Thymus (tissue), 11 donors: ENCODE measurements around the gene LMO2. TPM values are rescaled to one million over a fixed set of nuclear protein-coding genes. Genes with fewer than 3 reads are reported as not detected.
"Not testable (repeated sequence)": the region's sequence is repeated elsewhere in the genome, so short reads cannot be mapped to it uniquely, and the experiment has no call there.

ENCODE experiments used
- DNase-seq, 9 donors: peaks; one replicate each; pipeline ENCODE4 v3.0.0-alpha.2; 2013; ENCODE audit warnings: low spot score in 9 of 9, low read depth in 6 of 9, missing footprints in 1 of 9
- H3K27ac ChIP-seq, 2 donors: one replicate each; pipeline ENCODE4 v1.5.1; 2013; ENCODE audit warnings: control low read depth in 1 of 2, low read depth in 1 of 2, low read length in 1 of 2, mild to moderate bottlenecking in 1 of 2, moderate library complexity in 1 of 2
- H3K27me3 ChIP-seq, 2 donors: one replicate each; pipeline ENCODE4 v1.5.1; 2013; ENCODE audit warnings: low read length in 1 of 2; ENCODE audit not compliant: control insufficient read depth in 2 of 2, insufficient read depth in 1 of 2
- H3K36me3 ChIP-seq, 2 donors: one replicate each; pipeline ENCODE4 v1.5.1; 2013; ENCODE audit warnings: low read length in 1 of 2, mild to moderate bottlenecking in 1 of 2, moderate library complexity in 1 of 2; ENCODE audit not compliant: control insufficient read depth in 2 of 2, insufficient read depth in 2 of 2
- H3K4me1 ChIP-seq, 2 donors: one replicate each; pipeline ENCODE4 v1.5.1; 2013; ENCODE audit warnings: low read length in 2 of 2; ENCODE audit not compliant: control insufficient read depth in 2 of 2, insufficient read depth in 2 of 2
- H3K4me3 ChIP-seq, 2 donors: one replicate each; pipeline ENCODE4 v1.5.1; 2013; ENCODE audit warnings: low read length in 2 of 2, control low read depth in 1 of 2, mild to moderate bottlenecking in 1 of 2
- H3K9me3 ChIP-seq, 2 donors: one replicate each; pipeline ENCODE4 v1.5.1; 2013; ENCODE audit warnings: low read length in 1 of 2, mild to moderate bottlenecking in 1 of 2; ENCODE audit not compliant: control insufficient read depth in 2 of 2, insufficient read depth in 1 of 2
- WGBS: extraction: QIAGEN DNeasy Blood & Tissue Kit; methylation state at CpG from one replicate; pipeline ENCODE4 v1.1.7; 2013; 5-methylcytosine and 5-hydroxymethylcytosine counted together
- polyA plus RNA-seq: library from polyadenylated mRNA; stranded (reverse); fragments of 200-250 nt; gene quantifications from one replicate; pipeline ENCODE4 v1.2.3, GENCODE V29; 2013
- total RNA-seq: library from RNA; stranded (reverse); fragments of 120-200 nt; gene quantifications from one replicate; pipeline ENCODE4 v1.2.4, GENCODE V29; 2013
- donor health status: healthy.

Gene LMO2
- total and polyA plus RNA-seq, 2 donors, result 9.4 to 31.1 TPM

DNA sequence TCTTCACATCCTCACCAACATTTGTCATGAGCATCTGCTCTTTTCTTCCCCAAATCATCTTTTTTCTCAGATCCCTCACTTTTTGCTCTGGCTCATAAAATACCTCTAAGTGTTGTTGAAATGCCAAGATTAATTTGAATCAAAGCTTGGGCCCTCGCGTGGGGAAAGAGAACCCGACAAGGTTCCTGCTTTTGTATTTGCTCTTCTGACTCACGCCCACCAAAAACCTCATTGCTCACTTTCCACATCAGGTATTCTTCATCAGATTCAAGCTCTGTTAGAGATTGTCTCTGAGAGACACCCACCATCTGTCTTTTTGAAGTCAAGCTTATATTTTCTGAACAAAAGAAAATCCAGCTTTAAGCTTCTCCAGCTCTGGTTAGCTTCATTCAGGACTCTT is 64.7 kb downstream of the LMO2 start:
- no peak for DNase-seq
- no peak overlapping the region for H3K4me3 ChIP-seq
- H3K9me3 ChIP-seq, result no peaks in the 10 kb centered on the region
- peaks cover 0 to 6% of the 10 kb centered on the region in 2 donors for H3K4me1 ChIP-seq
- 98% methylated on average over 4 of the region's 4 CpGs for WGBS
- H3K36me3 ChIP-seq, result no peaks in the 10 kb centered on the region
- peaks cover 26 to 59% of the 10 kb centered on the region in 2 donors for H3K27me3 ChIP-seq
- no peak overlapping the region for H3K27ac ChIP-seq

DNA sequence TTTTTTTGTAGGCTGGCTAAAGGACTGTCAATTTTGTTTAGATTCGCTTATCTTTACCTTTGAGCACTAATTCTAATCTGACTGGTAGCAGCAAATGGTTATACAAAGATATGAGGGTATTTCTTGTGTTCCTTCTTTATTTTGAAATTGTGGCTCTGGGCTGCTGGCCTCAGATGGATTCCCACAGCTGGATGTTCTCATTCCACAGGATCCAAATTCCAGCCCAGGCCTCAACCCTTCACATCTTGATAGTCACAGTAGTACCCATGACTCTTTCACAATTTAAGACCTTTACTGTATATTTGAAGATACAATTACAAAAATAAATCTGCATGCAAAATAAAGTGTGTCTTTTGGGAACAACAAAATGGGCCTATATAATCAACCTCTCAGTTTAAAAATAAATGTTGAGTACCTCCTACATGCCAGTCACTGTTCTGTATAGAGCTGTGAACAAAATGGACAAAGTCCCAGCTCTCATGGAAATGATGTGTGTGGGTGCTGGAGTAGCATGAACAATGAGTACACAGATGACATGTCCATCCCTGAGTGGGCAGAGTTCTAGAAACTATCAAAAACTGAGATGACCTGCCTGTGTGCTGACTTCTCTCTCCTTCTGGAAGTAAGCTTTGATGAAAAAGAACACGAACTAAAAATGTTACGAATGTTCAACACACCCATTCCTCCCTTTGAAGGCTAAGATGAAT is 65.9 kb downstream of the LMO2 start:
- no peak for DNase-seq

GRCh38 chr11:33822981-33823380 is 68.9 kb downstream of the LMO2 start:
- not testable (repeated sequence) for H3K4me1 ChIP-seq, H3K36me3 ChIP-seq, H3K27ac ChIP-seq, H3K4me3 ChIP-seq, DNase-seq, H3K9me3 ChIP-seq
- WGBS, result 64% methylated on average over 3 of the region's 3 CpGs
- H3K27me3 ChIP-seq, result peaks cover 8 to 46% of the 10 kb centered on the region in 2 donors

More for the DNA sequence above, 65.9 kb downstream of the LMO2 start:
- Histone ChIP-seq H3K27me3 (peaks cover 26 to 65% of the 10 kb centered on the region in 2 donors), H3K4me1 (peaks cover 0 to 6% of the 10 kb centered on the region in 2 donors), H3K9me3 (no peaks in the 10 kb centered on the region), H3K36me3 (no peaks in the 10 kb centered on the region), H3K4me3 (no peak overlapping the region), H3K27ac (no peak overlapping the region)
- 96% methylated on average over 3 of the region's 3 CpGs for WGBS

DNA sequence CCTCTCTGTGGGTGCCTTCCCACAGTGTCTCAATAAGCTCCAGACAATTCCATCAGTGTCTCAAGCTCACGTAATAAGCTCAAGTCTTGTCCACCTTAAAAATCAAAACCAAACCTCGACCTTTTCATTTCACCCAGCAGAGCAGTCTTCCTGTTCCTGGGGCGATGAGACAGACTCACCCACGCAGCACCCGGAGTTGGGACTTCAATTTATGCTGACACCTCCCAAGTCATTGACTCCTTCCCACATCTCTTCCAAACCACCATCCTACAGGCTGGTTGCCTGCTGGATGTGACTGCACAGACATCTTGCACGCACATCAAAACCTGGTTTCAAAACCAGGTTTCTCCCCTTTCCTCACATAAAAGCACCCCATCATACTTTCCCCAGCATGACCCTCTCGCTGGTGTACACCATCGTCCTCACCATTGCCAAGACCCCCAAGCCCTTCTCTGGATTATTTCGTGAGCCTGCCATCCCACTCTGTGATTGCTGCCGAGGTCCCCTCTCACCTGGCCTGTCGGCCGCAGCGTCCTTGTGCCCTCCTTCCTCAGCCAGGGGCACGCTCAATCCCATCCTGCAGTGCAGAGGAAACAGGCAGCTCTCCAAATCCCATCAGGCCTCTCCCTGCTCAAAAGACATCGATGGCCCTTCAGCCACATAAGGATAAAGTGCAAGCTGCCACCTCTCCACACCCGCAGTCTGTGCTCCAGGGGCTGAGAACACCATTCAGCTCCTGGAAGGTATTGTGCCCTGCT is 72.4 kb downstream of the LMO2 start:
- H3K4me1 ChIP-seq, result no peaks in the 10 kb centered on the region
- H3K9me3 ChIP-seq, result no peaks in the 10 kb centered on the region
- no peaks in the 10 kb centered on the region for H3K36me3 ChIP-seq
- no peak overlapping the region for H3K27ac ChIP-seq
- DNase-seq, result no peak
- H3K4me3 ChIP-seq, result no peak overlapping the region
- 81% methylated on average over 16 of the region's 16 CpGs for WGBS
- H3K27me3 ChIP-seq, result peaks cover 0 to 24% of the 10 kb centered on the region in 2 donors

Other genes starting within 250 kb of the LMO2 start
- not detected for gene C11orf91, start 191.2 kb downstream of the LMO2 start, total RNA-seq
- 0.14 TPM for gene C11orf91, start 191.2 kb downstream of the LMO2 start, polyA plus RNA-seq
- gene CD59, start 155.7 kb downstream of the LMO2 start, total RNA-seq, result 115 TPM
- gene CD59, start 155.7 kb downstream of the LMO2 start, polyA plus RNA-seq, result 156 TPM
- gene FBXO3, start 117.6 kb downstream of the LMO2 start, total RNA-seq, result 33.9 TPM
- gene FBXO3, start 117.6 kb downstream of the LMO2 start, polyA plus RNA-seq, result 32.9 TPM
- 135 TPM for gene CAPRIN1, start 159.7 kb upstream of the LMO2 start, total RNA-seq
- gene CAPRIN1, start 159.7 kb upstream of the LMO2 start, polyA plus RNA-seq, result 98.1 TPM
- 34.3 TPM for gene NAT10, start 213.6 kb upstream of the LMO2 start, total RNA-seq
- 31.1 TPM for gene NAT10, start 213.6 kb upstream of the LMO2 start, polyA plus RNA-seq